IMR-90 (cell line): ENCODE measurements around the gene ZRANB3. TPM values are rescaled to one million over a fixed set of nuclear protein-coding genes. Genes with fewer than 3 reads are reported as not detected.

ENCODE experiments used
- ATAC-seq: fragments of 200-7000 bp; cut with Tn5 transposase; 2 replicates; pipeline ENCODE4 v1.9.1; 2020; ENCODE audit warnings: low read depth, mild to moderate bottlenecking, moderate library complexity
- BruUV-seq: library from RNA; stranded (reverse); fragments of 400-500 nt; replicated peaks from 2 replicates; lab custom pipeline; 2021; lab: Mats Ljungman, UMichigan
- CTCF ChIA-PET: fragments of 300-600 bp; formaldehyde crosslinking; extraction: SDS; loops from one replicate; lab custom pipeline; 2021; ENCODE audit warnings: antibody characterized with exemption; lab: Yijun Ruan, JAX
- POLR2A ChIA-PET: fragments of 300-600 bp; sonication (Branson Sonifier 250); formaldehyde crosslinking; loops from one replicate; lab custom pipeline; 2022; ENCODE audit warnings: antibody characterized with exemption; ENCODE audit not compliant: unreplicated experiment; lab: Charles Lee
- DNase-seq: peaks from one replicate; pipeline ENCODE4 v3.0.0; 2013
- H2AFZ ChIP-seq: replicated peaks from 2 replicates; pipeline ENCODE3; 2013; ENCODE audit warnings: low read length, mild to moderate bottlenecking; ENCODE audit not compliant: poor library complexity
- H2AK5ac ChIP-seq: 2 replicates; pipeline ENCODE4 v1.6.1; 2013; ENCODE audit warnings: low read depth, low read length, inconsistent platforms
- H2AK9ac ChIP-seq: replicated peaks from 2 replicates; pipeline ENCODE3; 2013; ENCODE audit warnings: mild to moderate bottlenecking, low read depth, low read length, moderate library complexity; ENCODE audit not compliant: poor library complexity
- H2BK120ac ChIP-seq: 2 replicates; pipeline ENCODE4 v1.6.1; 2013; ENCODE audit warnings: low read depth, low read length, inconsistent platforms
- H2BK15ac ChIP-seq: 3 replicates; pipeline ENCODE4 v1.6.1; 2013; ENCODE audit warnings: low read depth, low read length, inconsistent platforms
- H2BK20ac ChIP-seq: 2 replicates; pipeline ENCODE4 v1.6.1; 2013; ENCODE audit warnings: low read depth, mild to moderate bottlenecking, inconsistent platforms, low read length, moderate library complexity
- H2BK5ac ChIP-seq: 2 replicates; pipeline ENCODE4 v1.6.1; 2013; ENCODE audit warnings: mild to moderate bottlenecking, low read depth, low read length, inconsistent platforms; ENCODE audit not compliant: poor library complexity, severe bottlenecking
- H3K14ac ChIP-seq: replicated peaks from 2 replicates; pipeline ENCODE4 v1.6.1; 2013; ENCODE audit warnings: low read depth, low read length, inconsistent platforms
- H3K18ac ChIP-seq: 2 replicates; pipeline ENCODE4 v1.6.1; 2013; ENCODE audit warnings: low read depth, low read length, control low read depth
- H3K23ac ChIP-seq: 2 replicates; pipeline ENCODE4 v1.6.1; 2013; ENCODE audit warnings: low read depth, low read length, inconsistent platforms
- H3K27ac ChIP-seq: 2 replicates; pipeline ENCODE4 v1.5.1; 2013; ENCODE audit warnings: mild to moderate bottlenecking, control low read depth, low read length; ENCODE audit not compliant: insufficient read depth
- H3K27me3 ChIP-seq: 2 replicates; pipeline ENCODE4 v1.6.1; 2013; ENCODE audit warnings: low read length; ENCODE audit not compliant: control insufficient read depth, insufficient read depth
- H3K36me3 ChIP-seq: 2 replicates; pipeline ENCODE4 v1.6.1; 2013; ENCODE audit warnings: low read length, mixed read lengths; ENCODE audit not compliant: control insufficient read depth, insufficient read depth
- H3K4ac ChIP-seq: 2 replicates; pipeline ENCODE4 v1.6.1; 2013; ENCODE audit warnings: low read depth, low read length, inconsistent platforms
- H3K4me1 ChIP-seq: 2 replicates; pipeline ENCODE4 v1.6.1; 2013; ENCODE audit warnings: low read length, mixed read lengths; ENCODE audit not compliant: control insufficient read depth, insufficient read depth
- H3K4me2 ChIP-seq: 2 replicates; pipeline ENCODE4 v1.6.1; 2013; ENCODE audit warnings: low read depth, mild to moderate bottlenecking, control low read depth, low read length, moderate library complexity
- H3K4me3 ChIP-seq: 2 replicates; pipeline ENCODE4 v1.5.1; 2013; ENCODE audit warnings: low read depth, mild to moderate bottlenecking, control low read depth, low read length, moderate library complexity; ENCODE audit not compliant: insufficient read depth
- H3K56ac ChIP-seq: 2 replicates; pipeline ENCODE4 v1.6.1; 2013; ENCODE audit warnings: low read length, inconsistent platforms; ENCODE audit not compliant: insufficient read depth; ENCODE audit errors: extremely low read depth
- H3K79me1 ChIP-seq, 2 experiments: 2 replicates each; pipeline ENCODE4 v1.6.1; 2013; ENCODE audit warnings: low read length in 2 of 2, inconsistent platforms in 1 of 2, low read depth in 1 of 2
- H3K9ac ChIP-seq: 2 replicates; pipeline ENCODE4 v1.6.1; 2013; ENCODE audit warnings: low read depth, low read length, control low read depth
- H3K9me1 ChIP-seq: 2 replicates; pipeline ENCODE4 v1.6.1; 2013; ENCODE audit warnings: low read length, inconsistent platforms; ENCODE audit not compliant: insufficient read depth
- H3K9me3 ChIP-seq: 2 replicates; pipeline ENCODE4 v1.6.1; 2013; ENCODE audit warnings: low read length; ENCODE audit not compliant: control insufficient read depth, insufficient read depth
- H4K20me1 ChIP-seq: 2 replicates; pipeline ENCODE4 v1.6.1; 2013; ENCODE audit warnings: low read length, inconsistent platforms; ENCODE audit not compliant: insufficient read depth
- H4K5ac ChIP-seq: 2 replicates; pipeline ENCODE4 v1.6.1; 2013; ENCODE audit warnings: mild to moderate bottlenecking, low read depth, low read length, control low read depth
- H4K8ac ChIP-seq, 2 experiments: 2 replicates each; pipeline ENCODE4 v1.6.1; 2013; ENCODE audit warnings: low read depth in 2 of 2, low read length in 2 of 2, control low read depth in 1 of 2, inconsistent platforms in 1 of 2
- H4K91ac ChIP-seq: 2 replicates; pipeline ENCODE4 v1.6.1; 2013; ENCODE audit warnings: low read depth, low read length, inconsistent platforms; ENCODE audit not compliant: insufficient read depth
- BHLHE40 ChIP-seq: fragments of 150-350 bp; IDR thresholded peaks from 2 replicates; pipeline ENCODE4 v1.6.1; 2016; ENCODE audit warnings: mild to moderate bottlenecking, low read depth, low read length
- CHD1 ChIP-seq: IDR thresholded peaks from 2 replicates; pipeline ENCODE4 v1.6.1; 2012; ENCODE audit warnings: low read depth, low read length, improper control_type of control experiment
- FOS ChIP-seq: fragments of 150-350 bp; IDR thresholded peaks from 2 replicates; pipeline ENCODE4 v1.6.1; 2016; ENCODE audit warnings: low read depth, low read length
- MAFK ChIP-seq: IDR thresholded peaks from 2 replicates; pipeline ENCODE4 v1.6.1; 2012; ENCODE audit warnings: low read depth, low read length, improper control_type of control experiment
- MAZ ChIP-seq: IDR thresholded peaks from 2 replicates; pipeline ENCODE4 v1.6.1; 2012; ENCODE audit warnings: low read depth, mild to moderate bottlenecking, low read length, improper control_type of control experiment, moderate library complexity, borderline replicate concordance
- NFE2L2 ChIP-seq: fragments of 150-350 bp; IDR thresholded peaks from 2 replicates; pipeline ENCODE4 v1.6.1; 2016; ENCODE audit warnings: low read depth, mild to moderate bottlenecking, low read length
- RCOR1 ChIP-seq: IDR thresholded peaks from 2 replicates; pipeline ENCODE4 v1.6.1; 2012; ENCODE audit warnings: mild to moderate bottlenecking, low read length, improper control_type of control experiment; ENCODE audit not compliant: insufficient replicate concordance
- RFX5 ChIP-seq: IDR thresholded peaks from 2 replicates; pipeline ENCODE4 v1.8.0; 2012; ENCODE audit warnings: low read depth, mild to moderate bottlenecking, low read length, moderate library complexity
- SMC3 ChIP-seq: fragments of 150-350 bp; IDR thresholded peaks from 2 replicates; pipeline ENCODE4 v1.6.1; 2016; ENCODE audit warnings: low read depth, mild to moderate bottlenecking, antibody characterized with exemption, low read length, moderate library complexity
- WGBS, 2 experiments: methylation state at CpG; one replicate each; pipeline versions ENCODE4 v1.1.5 to v1.1.7; 2013; ENCODE audit warnings: missing lambda C conversion rate in 2 of 2; ENCODE audit not compliant: insufficient read length in 1 of 2; ENCODE audit errors: extremely low coverage in 2 of 2; 5-methylcytosine and 5-hydroxymethylcytosine counted together
- dilution Hi-C: fragments of 300-500 bp; cut with HindIII; formaldehyde crosslinking; loops from one replicate; pipeline ENCODE4 v1.14.3; 2018; ENCODE audit warnings: low sequenced_read_pairs; ENCODE audit not compliant: unreplicated experiment
- in situ Hi-C: fragments of 300-500 bp; cut with MboI; formaldehyde crosslinking; loops from 3 replicates; pipeline ENCODE4 v1.14.3; 2019; ENCODE audit warnings: low sequenced_read_pairs, inconsistent platforms, mixed read lengths
- intact Hi-C: fragments of 100-400 bp; cut with micrococcal nuclease; formaldehyde crosslinking; loops from 2 replicates; pipeline ENCODE4 v1.10.0; 2022
- polyA plus RNA-seq, 3 experiments: library from polyadenylated mRNA; depleted of rRNA; stranded (reverse); fragments of >200 nt; gene quantifications; 2 replicates each; pipeline ENCODE4 v1.2.3, GENCODE V29; 2012; ENCODE audit warnings: low replicate concordance in 1 of 3
- total RNA-seq: library from RNA; depleted of rRNA; stranded (reverse); fragments of >200 nt; gene quantifications from 2 replicates; pipeline ENCODE4 v1.2.3, GENCODE V29; 2012
- TF ChIP-seq, protein P1 (sequence below): fragments of 150-350 bp; IDR thresholded peaks from 2 replicates; pipeline ENCODE4 v1.6.1; 2017; ENCODE audit warnings: mild to moderate bottlenecking, antibody characterized with exemption, low read length, low read depth
- TF ChIP-seq, protein P2 (sequence below): fragments of 150-350 bp; IDR thresholded peaks from 2 replicates; pipeline ENCODE4 v1.6.1; 2016; ENCODE audit warnings: low read depth, mild to moderate bottlenecking, low read length, moderate library complexity, borderline replicate concordance

ZRANB3 gene
- total and polyA plus RNA-seq, 2 of the 4 experiments (the other 2 are of a cell fraction), result 3.4 to 9.3 TPM

DNA sequence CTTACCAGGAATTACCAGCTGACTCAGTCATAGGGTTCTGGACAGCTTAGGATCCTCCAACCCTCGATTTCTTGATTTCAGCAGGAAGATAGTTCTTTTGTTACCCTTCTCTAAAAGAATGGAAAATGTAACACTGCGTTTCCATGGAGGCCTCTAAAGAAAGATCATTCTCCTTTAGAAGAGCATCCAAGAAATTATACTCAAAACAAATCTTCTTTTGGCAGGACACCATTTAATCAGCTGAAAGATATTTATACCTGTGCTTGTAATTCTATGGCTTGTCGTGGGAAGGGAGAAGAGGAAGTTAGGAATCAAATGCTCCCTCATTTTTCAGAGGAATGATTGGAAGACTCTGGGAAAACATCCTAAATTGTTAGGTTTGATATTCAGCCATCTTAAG is 348.4 kb downstream of the ZRANB3 start:
- Histone ChIP-seq H3K4me3 (no peak overlapping the region), H3K27me3 (no peaks in the 10 kb centered on the region), H3K9me1 (peaks cover 5% of the 10 kb centered on the region; the same call in 1 of the 2 replicates), H2AFZ (no peak overlapping the region), H3K23ac (no peak overlapping the region), H2AK9ac (no peak overlapping the region), H2BK20ac (no peak overlapping the region), H2AK5ac (no peak overlapping the region), H3K79me1 (no peaks in the 10 kb centered on the region), H3K9me3 (no peaks in the 10 kb centered on the region), H3K4me1 (peaks cover 2% of the 10 kb centered on the region; the same call in 1 of the 2 replicates), H3K14ac (no peak overlapping the region), H3K4ac (no peak overlapping the region), H3K9ac (no peak overlapping the region), H3K36me3 (0 out of 2 replicates have a peak, but pooled peaks cover 2% of the 10 kb centered on the region), H4K91ac (no peak overlapping the region), H3K27ac (no peak overlapping the region), H3K4me2 (no peak overlapping the region), H2BK120ac (no peak overlapping the region), H2BK5ac (no peak overlapping the region), H3K56ac (no peak overlapping the region), H2BK15ac (no peak overlapping the region), H3K18ac (no peak overlapping the region), H4K5ac (no peak overlapping the region), H4K20me1 (no peaks in the 10 kb centered on the region), H4K8ac (no peak overlapping the region)
- no CpG with 5 or more reads among the region's 3 CpGs for WGBS, 2 experiments
- intact Hi-C loops, result no loop called here
- POLR2A ChIA-PET, result no interaction called here
- ATAC-seq (no peak), DNase-seq (no peak)
- in situ Hi-C loops, result no loop called here
- CTCF ChIA-PET, result no interaction called here
- BruUV-seq, result no TSS peak
- dilution Hi-C loops, result no loop called here
- TF ChIP-seq SMC3, result no peak
- TF ChIP-seq, protein P1, sequence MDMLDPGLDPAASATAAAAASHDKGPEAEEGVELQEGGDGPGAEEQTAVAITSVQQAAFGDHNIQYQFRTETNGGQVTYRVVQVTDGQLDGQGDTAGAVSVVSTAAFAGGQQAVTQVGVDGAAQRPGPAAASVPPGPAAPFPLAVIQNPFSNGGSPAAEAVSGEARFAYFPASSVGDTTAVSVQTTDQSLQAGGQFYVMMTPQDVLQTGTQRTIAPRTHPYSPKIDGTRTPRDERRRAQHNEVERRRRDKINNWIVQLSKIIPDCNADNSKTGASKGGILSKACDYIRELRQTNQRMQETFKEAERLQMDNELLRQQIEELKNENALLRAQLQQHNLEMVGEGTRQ, result no peak
- TF ChIP-seq, protein P2, sequence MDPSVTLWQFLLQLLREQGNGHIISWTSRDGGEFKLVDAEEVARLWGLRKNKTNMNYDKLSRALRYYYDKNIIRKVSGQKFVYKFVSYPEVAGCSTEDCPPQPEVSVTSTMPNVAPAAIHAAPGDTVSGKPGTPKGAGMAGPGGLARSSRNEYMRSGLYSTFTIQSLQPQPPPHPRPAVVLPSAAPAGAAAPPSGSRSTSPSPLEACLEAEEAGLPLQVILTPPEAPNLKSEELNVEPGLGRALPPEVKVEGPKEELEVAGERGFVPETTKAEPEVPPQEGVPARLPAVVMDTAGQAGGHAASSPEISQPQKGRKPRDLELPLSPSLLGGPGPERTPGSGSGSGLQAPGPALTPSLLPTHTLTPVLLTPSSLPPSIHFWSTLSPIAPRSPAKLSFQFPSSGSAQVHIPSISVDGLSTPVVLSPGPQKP, result no peak
- TF ChIP-seq CHD1, result no peak
- TF ChIP-seq RFX5, result no peak
- no peak for TF ChIP-seq FOS
- no peak for TF ChIP-seq NFE2L2
- no peak for TF ChIP-seq BHLHE40
- TF ChIP-seq RCOR1, result no peak
- TF ChIP-seq MAZ, result no peak
- no peak for TF ChIP-seq MAFK
